ENCODE measurements around the gene VPS26B. TPM values are rescaled to one million over a fixed set of nuclear protein-coding genes. Genes with fewer than 3 reads are reported as not detected.

The VPS26B gene
- total and polyA plus RNA-seq, 2 donors (not counting 3 experiments of a cell fraction or from before 2014, with no cell fraction given): 40.2 to 53.1 TPM

- Histone ChIP-seq H3K36me3 (ENCODE audit: control insufficient read depth in 2 of 2, extremely low read depth in 1 of 2, insufficient read depth in 2 of 2, low read length in 2 of 2) (peaks cover 2 to 16% of the 10 kb centered on the region in 2 experiments), H3K9me3 (replicated peaks; ENCODE audit: control insufficient read depth, insufficient read depth, low read length) (no peaks in the 10 kb centered on the region), H3K27me3 (ENCODE audit: control insufficient read depth in 2 of 2, insufficient read depth in 2 of 2, low read length in 2 of 2) (no peaks in the 10 kb centered on the region), H3K27ac (ENCODE audit: insufficient read depth, low read depth, low read length) (no peak within 1 kb of the TSS), H3K4me2 (ENCODE audit: insufficient read depth, low read length) (peak within 1 kb of the TSS; percentile 94), H3K4me1 (ENCODE audit: control insufficient read depth, extremely low read depth, insufficient read depth, low read length) (peaks cover 11% of the 10 kb centered on the region), H2AFZ (ENCODE audit: low read depth, low read length) (peak within 1 kb of the TSS; percentile 73), H3K79me2 (ENCODE audit: control insufficient read depth, insufficient read depth, low read length) (peaks cover 6% of the 10 kb centered on the region), H3K9ac (replicated peaks; ENCODE audit: extremely low read depth, insufficient read depth, low read length) (peak within 1 kb of the TSS; percentile 51), H3K4me3 (replicated peaks in 1 of 3; ENCODE audit: insufficient read depth in 1 of 3, low read depth in 1 of 3, low read length in 3 of 3) (peak within 1 kb of the TSS; percentile 61 to 88 (median 72)), H4K20me1 (replicated peaks; ENCODE audit: control insufficient read depth, extremely low read depth, insufficient read depth, low read length) (no peaks in the 10 kb centered on the region), H3K9me1 (replicated peaks; ENCODE audit: control insufficient read depth, extremely low read depth, insufficient read depth, low read length) (no peaks in the 10 kb centered on the region)
- dilution Hi-C loops (cut with MboI; ENCODE audit: extremely low pct_ligation_motif_present, low sequenced_read_pairs): no loop called here
- peak; percentile 98 for DNase-seq (ENCODE audit: low read depth, low spot score)
- peak; percentile 95 for FAIRE-seq
- ChIA-PET POLR2A (no interaction called here), CTCF (interaction anchor here (0.6 to 2.7 kb wide), 8 partner anchors 9 to 203 kb away, joined by 3 to 11 read pairs (median 6); partner anchors contain the start of genes NCAPD3 and VPS26B)
- TF ChIP-seq POLR2AphosphoS5 (IDR thresholded peaks at IDR 0.05; ENCODE audit: insufficient read depth, low read depth, low read length) (peak; percentile 73), MAX (IDR thresholded peaks at IDR 0.05; ENCODE audit: insufficient read depth, insufficient read length) (peak; percentile 7), CTCF (IDR thresholded peaks at IDR 0.05; ENCODE audit: extremely low read depth in 1 of 2, insufficient read depth in 1 of 2, low read depth in 1 of 2, low read length in 2 of 2) (peak in 1 of 2 donors; percentile 24), JUN (IDR thresholded peaks at IDR 0.05; ENCODE audit: borderline replicate concordance, insufficient read depth, insufficient read length, low read depth) (no peak), POLR2A (IDR thresholded peaks at IDR 0.05; ENCODE audit: low read depth, low read length) (peak; percentile 87), FOS (IDR thresholded peaks at IDR 0.05; ENCODE audit: borderline replicate concordance, insufficient read depth, low read length) (no peak)
- intact Hi-C loops (cut with micrococcal nuclease): loop anchor here (1.0 to 5.0 kb wide), 4 partner anchors 29 to 216 kb away; partner anchors contain the start of genes GLB1L2 and VPS26B
- BruUV-seq (replicated peaks): no TSS peak
Measured at GRCh38 chr11:134253188-134253993, 28.9 kb downstream of the VPS26B start, which contains the start of the genes ACAD8 and THYN1. Gene ACAD8, plus strand, starts transcription at chr11:134253568. Its CDS starts 33 bp downstream, at chr11:134253601. Gene THYN1, minus strand, starts transcription at chr11:134253352. Its CDS starts 470 bp downstream, at chr11:134252882.
